ENCODE results near the gene SORD. TPM values are rescaled to one million over a fixed set of nuclear protein-coding genes. Genes with fewer than 3 reads are reported as not detected.

The SORD gene
- total and polyA plus RNA-seq, 9 of the 15 experiments (the other 6 are each of a cell fraction or from before 2014, with no cell fraction given), result 5.9 to 79.2 (median 29.6) TPM

DNA sequence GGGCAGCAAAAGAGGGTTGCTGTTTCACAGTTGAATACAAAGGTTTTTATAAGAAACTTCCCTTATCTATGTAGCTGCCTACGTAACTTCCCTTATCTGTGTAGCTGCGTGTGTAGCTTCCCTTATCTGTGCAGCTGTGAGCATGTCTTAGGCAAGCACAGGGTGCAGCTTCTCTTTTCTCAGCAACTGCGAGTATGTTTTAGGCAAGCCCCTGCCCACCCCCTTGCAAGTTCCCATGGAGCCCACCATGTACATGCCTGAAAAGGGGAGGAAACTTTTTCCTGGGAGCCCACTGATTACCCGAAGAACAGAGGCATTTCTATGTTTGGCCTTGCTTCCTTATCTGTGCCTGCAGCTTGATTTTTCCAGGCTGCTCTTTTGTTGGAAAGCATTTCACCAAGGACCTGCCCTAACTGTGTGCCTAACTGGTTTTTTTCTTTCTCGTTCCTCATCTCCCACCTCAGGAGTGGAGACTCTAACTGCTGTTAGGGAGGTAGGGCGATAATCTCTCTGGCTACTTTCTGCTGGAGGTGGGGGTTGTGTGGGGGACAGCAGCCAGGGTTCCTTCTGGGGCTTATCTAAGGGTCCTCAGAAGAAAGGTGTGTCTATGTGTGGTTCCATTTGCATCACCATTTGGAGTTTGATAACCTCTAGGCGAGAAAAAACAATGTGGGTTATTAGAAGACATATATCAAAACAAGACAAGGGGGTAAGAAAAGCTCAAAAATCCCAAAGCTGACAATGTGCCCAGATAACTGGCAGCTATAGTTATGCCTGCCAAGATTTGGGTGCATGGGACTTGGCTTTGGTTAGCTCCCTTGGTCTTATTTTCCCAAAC is 26.0 kb downstream of the SORD start (continued):
- no peak for TF ChIP-seq ZNF175 (CRISPR knock-in tag; IDR thresholded peaks at IDR 0.05; ENCODE audit: low read depth)
- TF ChIP-seq HDAC3 (IDR thresholded peaks at IDR 0.05; ENCODE audit: borderline replicate concordance, partially characterized antibody), result peak; percentile 88
- TF ChIP-seq ZNF395 (CRISPR knock-in tag; IDR thresholded peaks at IDR 0.05), result no peak; the same call in 1 of the 2 replicates
- TF ChIP-seq WHSC1 (IDR thresholded peaks at IDR 0.05; ENCODE audit: low read length), result no peak
- peak in 1 of 2 experiments; percentile 46; a peak in 1 of 4 replicates for TF ChIP-seq MLLT1 (IDR thresholded peaks at IDR 0.05)
- peak; percentile 57 to 91; a peak in 3 of 4 replicates for TF ChIP-seq RCOR1 (IDR thresholded peaks at IDR 0.05; ENCODE audit: borderline replicate concordance in 1 of 2, low read depth in 2 of 2, low read length in 2 of 2)
- peak in 1 of 2 experiments; percentile 57; a peak in 1 of 4 replicates for TF ChIP-seq FOXK2 (conservative IDR thresholded peaks at IDR 0.05 in 1 of 2, IDR thresholded peaks at IDR 0.05 in 1 of 2; ENCODE audit: low read depth in 2 of 2)
- TF ChIP-seq MIER1 (IDR thresholded peaks at IDR 0.05; ENCODE audit: low read depth), result no peak
- no peak for TF ChIP-seq COPS2 (conservative IDR thresholded peaks at IDR 0.05)
- no peak for TF ChIP-seq ZNF707 (CRISPR knock-in tag; conservative IDR thresholded peaks at IDR 0.05)
- TF ChIP-seq ZNF785 (CRISPR knock-in tag; IDR thresholded peaks at IDR 0.05), result no peak
- TF ChIP-seq TAF7 (tag; IDR thresholded peaks at IDR 0.05), result no peak
- peak; percentile 94 for TF ChIP-seq ZNF766 (CRISPR knock-in tag; conservative IDR thresholded peaks at IDR 0.05)
- TF ChIP-seq PHB (CRISPR knock-in tag; IDR thresholded peaks at IDR 0.05), result no peak
- peak; percentile 63; the same call in 1 of the 2 replicates for TF ChIP-seq ZNF592 (IDR thresholded peaks at IDR 0.05)
- no peak for TF ChIP-seq SUPT5H (IDR thresholded peaks at IDR 0.05)
- TF ChIP-seq ZNF12 (CRISPR knock-in tag; IDR thresholded peaks at IDR 0.05), result no peak
- TF ChIP-seq, protein P1, sequence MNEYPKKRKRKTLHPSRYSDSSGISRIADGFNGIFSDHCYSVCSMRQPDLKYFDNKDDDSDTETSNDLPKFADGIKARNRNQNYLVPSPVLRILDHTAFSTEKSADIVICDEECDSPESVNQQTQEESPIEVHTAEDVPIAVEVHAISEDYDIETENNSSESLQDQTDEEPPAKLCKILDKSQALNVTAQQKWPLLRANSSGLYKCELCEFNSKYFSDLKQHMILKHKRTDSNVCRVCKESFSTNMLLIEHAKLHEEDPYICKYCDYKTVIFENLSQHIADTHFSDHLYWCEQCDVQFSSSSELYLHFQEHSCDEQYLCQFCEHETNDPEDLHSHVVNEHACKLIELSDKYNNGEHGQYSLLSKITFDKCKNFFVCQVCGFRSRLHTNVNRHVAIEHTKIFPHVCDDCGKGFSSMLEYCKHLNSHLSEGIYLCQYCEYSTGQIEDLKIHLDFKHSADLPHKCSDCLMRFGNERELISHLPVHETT (CRISPR knock-in tag; conservative IDR thresholded peaks at IDR 0.05 in 1 of 2, IDR thresholded peaks at IDR 0.05 in 1 of 2), result peak in 1 of 2 experiments; percentile 84; a peak in 2 of 4 replicates

Data from K562 (cell line).